ENCODE data around the gene BRD7.

BRD7 gene

GRCh38 chr16:50322333-50322732, 46.5 kb downstream of the BRD7 start:
- TF ChIP-seq, protein P1, sequence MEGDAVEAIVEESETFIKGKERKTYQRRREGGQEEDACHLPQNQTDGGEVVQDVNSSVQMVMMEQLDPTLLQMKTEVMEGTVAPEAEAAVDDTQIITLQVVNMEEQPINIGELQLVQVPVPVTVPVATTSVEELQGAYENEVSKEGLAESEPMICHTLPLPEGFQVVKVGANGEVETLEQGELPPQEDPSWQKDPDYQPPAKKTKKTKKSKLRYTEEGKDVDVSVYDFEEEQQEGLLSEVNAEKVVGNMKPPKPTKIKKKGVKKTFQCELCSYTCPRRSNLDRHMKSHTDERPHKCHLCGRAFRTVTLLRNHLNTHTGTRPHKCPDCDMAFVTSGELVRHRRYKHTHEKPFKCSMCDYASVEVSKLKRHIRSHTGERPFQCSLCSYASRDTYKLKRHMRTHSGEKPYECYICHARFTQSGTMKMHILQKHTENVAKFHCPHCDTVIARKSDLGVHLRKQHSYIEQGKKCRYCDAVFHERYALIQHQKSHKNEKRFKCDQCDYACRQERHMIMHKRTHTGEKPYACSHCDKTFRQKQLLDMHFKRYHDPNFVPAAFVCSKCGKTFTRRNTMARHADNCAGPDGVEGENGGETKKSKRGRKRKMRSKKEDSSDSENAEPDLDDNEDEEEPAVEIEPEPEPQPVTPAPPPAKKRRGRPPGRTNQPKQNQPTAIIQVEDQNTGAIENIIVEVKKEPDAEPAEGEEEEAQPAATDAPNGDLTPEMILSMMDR (IDR thresholded peaks at IDR 0.05; ENCODE audit: low read length, missing control alignments): no peak
- DNase-seq (ENCODE audit: low read depth): no peak
- H3K4me3 ChIP-seq (replicated peaks; ENCODE audit: low read depth, low read length): no peak overlapping the region

- H3K4me3 ChIP-seq (replicated peaks; ENCODE audit: low read depth, low read length): no peak overlapping the region
- TF ChIP-seq, protein P1 (IDR thresholded peaks at IDR 0.05; ENCODE audit: low read length, missing control alignments): no peak
- no peak for DNase-seq (ENCODE audit: low read depth)
Measured at GRCh38 chr16:50320310-50320709, 48.5 kb downstream of the BRD7 start.

DNA sequence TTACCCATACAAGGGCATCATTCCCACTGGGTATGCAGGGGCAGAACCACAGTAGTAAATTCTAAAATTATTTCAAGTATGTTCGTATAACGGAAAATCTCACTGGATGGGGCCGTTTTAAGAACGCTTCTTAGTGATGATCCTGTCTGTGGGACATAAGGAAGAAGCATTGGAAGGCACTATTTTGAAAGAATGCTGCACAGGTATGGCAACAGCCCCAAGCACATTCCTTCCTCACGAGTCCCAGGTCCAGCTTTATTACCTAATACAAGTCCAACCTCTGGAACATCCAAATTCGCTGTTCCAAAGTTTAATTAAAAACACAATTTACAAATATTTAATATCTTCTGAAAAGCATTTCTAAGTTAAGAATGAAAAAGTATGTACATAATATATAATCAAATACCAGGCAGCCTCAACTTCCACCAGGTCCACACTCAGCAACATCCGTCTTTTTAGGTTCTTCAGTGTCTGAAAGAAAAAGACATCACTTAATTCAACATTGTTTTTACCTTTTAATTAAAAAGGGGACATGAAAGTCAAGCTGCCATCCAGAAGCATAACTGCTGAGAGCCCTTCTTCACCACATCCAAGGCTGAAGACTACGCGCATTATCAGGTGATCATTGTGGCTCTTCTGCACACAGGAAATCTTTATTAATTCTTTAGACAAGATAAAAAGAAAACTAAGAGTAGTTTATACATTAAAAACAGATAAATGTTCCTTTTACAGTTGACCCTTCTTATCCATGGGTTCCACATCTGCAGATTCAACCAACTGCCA, 49.8 kb downstream of the BRD7 start:
- TF ChIP-seq, protein P1 (IDR thresholded peaks at IDR 0.05; ENCODE audit: low read length, missing control alignments): no peak
- H3K4me3 ChIP-seq (replicated peaks; ENCODE audit: low read depth, low read length): no peak overlapping the region
- DNase-seq (ENCODE audit: low read depth): no peak

DNA sequence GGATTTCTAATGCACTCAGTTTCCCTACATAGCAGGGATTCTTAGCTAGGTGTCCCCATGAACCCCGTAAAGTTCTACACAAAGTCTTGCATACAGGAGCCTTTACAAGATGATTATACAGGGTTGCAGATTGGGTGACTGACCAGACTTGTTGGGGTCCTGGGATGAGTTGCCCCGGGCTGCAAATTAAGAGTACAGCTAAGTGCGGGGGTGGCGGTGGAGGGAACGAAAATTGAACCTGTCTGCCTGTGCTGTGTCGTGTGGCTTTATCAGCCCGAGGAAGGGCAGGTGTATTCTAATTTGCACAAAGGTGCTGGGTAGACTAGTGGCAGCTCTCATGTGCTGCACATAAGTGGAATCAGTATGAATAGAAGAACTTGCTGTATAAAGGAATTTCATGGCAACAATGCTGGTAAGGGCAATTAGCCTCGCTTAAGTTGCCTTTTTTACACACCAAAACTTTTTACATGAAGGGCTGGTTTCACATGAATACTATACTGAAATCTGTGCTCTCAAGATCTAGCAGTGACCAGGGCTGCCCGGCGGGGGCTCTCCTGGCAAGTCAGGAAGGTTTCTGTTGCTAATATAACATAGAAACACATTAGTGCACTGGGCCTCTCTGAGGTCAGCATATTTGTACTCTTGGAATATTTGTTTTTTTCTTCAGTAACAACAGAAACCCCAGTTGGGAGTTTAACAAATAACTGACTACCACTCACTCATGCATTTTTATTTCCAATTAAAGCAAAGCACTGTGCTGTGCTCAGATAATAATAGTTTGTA, 51.7 kb downstream of the BRD7 start:
- no peak for DNase-seq (ENCODE audit: low read depth)
- TF ChIP-seq, protein P1 (IDR thresholded peaks at IDR 0.05; ENCODE audit: low read length, missing control alignments): no peak
- H3K4me3 ChIP-seq (replicated peaks; ENCODE audit: low read depth, low read length): no peak overlapping the region

DNA sequence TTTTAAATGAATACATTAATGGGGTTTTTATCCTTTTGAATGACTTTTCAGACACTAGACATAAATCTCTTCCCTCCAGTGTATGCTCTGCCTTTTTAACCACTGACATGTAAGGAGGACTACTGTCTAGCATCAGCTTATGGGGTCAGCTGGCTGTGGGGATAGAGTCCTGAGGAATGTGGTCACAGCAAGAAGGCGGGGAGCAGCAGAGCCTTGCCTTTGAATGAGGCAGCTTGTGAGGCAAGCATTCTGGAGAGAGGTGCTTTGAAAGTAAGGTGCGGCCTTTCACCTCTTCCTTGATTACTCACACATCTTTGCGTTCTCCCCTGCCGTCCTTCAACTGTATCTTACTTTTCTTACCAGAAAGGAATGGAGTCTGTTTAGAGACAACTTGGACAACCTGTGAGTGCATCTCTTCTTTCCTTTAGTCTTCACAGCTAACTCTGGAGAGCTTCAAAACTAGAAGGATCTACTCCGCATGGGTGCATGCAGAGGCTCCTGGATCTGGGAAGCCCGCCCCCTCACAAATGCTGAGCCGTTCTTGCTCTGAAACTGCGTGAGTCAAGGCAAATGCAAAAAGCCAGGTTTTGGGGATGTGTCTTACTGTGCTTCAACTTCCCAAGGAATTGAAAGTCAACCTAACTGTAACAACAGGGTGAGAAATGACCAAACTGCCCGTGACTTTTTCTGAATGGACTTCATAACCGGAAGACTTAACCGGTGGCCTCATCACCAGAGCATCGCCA, 52.5 kb downstream of the BRD7 start:
- H3K4me3 ChIP-seq (replicated peaks; ENCODE audit: low read depth, low read length): no peak overlapping the region
- TF ChIP-seq, protein P1 (IDR thresholded peaks at IDR 0.05; ENCODE audit: low read length, missing control alignments): no peak
- no peak for DNase-seq (ENCODE audit: low read depth)

GRCh38 chr16:50315346-50315997, 53.3 kb downstream of the BRD7 start:
- H3K4me3 ChIP-seq (replicated peaks; ENCODE audit: low read depth, low read length): no peak overlapping the region
- no peak for DNase-seq (ENCODE audit: low read depth)
- TF ChIP-seq, protein P1 (IDR thresholded peaks at IDR 0.05; ENCODE audit: low read length, missing control alignments): no peak

All from fibroblast of pulmonary artery (primary cell).